ENCODE results near the gene GALNT17.
"Not testable (repeated sequence)": the region's sequence is repeated elsewhere in the genome, so short reads cannot be mapped to it uniquely, and the experiment has no call there.

GRCh38 chr7:71592388-71592787 is 460.4 kb downstream of the GALNT17 start:
- not testable (repeated sequence) for TF ChIP-seq CTCF (IDR thresholded peaks at IDR 0.05; ENCODE audit: low read length); EZH2phosphoT487 (IDR thresholded peaks at IDR 0.05; ENCODE audit: low read length); EZH2 (optimal IDR thresholded peaks at IDR 0.05; ENCODE audit: low read depth, low read length)
